B cell (primary cell): ENCODE data around the gene ZMIZ1. TPM values are rescaled to one million over a fixed set of nuclear protein-coding genes. Genes with fewer than 3 reads are reported as not detected.

Experiments
- ATAC-seq: fragments of 200-7000 bp; cut with Tn5 transposase; one replicate; pipeline ENCODE4 v1.10.0; 2021; ENCODE audit warnings: low read depth, mild to moderate bottlenecking, moderate number of reproducible peaks, moderate library complexity
- CTCF ChIA-PET: fragments of 350-600 bp; sonication (Branson Sonifier 250); formaldehyde crosslinking; loops from one replicate; lab custom pipeline; 2021; ENCODE audit warnings: antibody characterized with exemption, inconsistent platforms; lab: Charles Lee
- POLR2A ChIA-PET: fragments of 350-600 bp; sonication (Branson Sonifier 250); formaldehyde crosslinking; loops from one replicate; lab custom pipeline; 2021; ENCODE audit warnings: antibody characterized with exemption; lab: Charles Lee
- DNase-seq: peaks from one replicate; pipeline ENCODE4 v3.0.0; 2013
- H2AFZ ChIP-seq: 2 replicates; pipeline ENCODE4 v1.6.1; 2012; ENCODE audit warnings: mild to moderate bottlenecking, low read depth, low read length; ENCODE audit not compliant: insufficient read depth, poor library complexity, severe bottlenecking
- H3K27ac ChIP-seq, 2 donors: 1 replicate in 1 of 2; 2 replicates in 1 of 2; pipeline ENCODE4 v1.5.1; 2012 to 2013; ENCODE audit warnings: low read length in 2 of 2, mild to moderate bottlenecking in 2 of 2, moderate library complexity in 1 of 2
- H3K27me3 ChIP-seq, 4 experiments: fragments of 200-600 bp in 1 of 4; sonication (generic) in 1 of 4; replicated peaks in 1 of 4; 1 replicate in 2 of 4; 2 replicates in 2 of 4; pipeline versions ENCODE4 v1.6.1 to v1.7.0; 2013 to 2016; ENCODE audit warnings: low read length in 3 of 4, mild to moderate bottlenecking in 2 of 4, mixed read lengths in 1 of 4, moderate library complexity in 1 of 4; ENCODE audit not compliant: insufficient read depth in 4 of 4, control insufficient read depth in 3 of 4; ENCODE audit errors: control extremely low read depth in 1 of 4
- H3K36me3 ChIP-seq, 2 experiments: replicated peaks in 1 of 2; 1 replicate in 1 of 2; 2 replicates in 1 of 2; pipeline versions ENCODE4 v1.6.1 to v1.7.1; 2013; ENCODE audit warnings: low read length in 1 of 2; ENCODE audit not compliant: insufficient read depth in 2 of 2, control insufficient read depth in 1 of 2; ENCODE audit errors: control extremely low read depth in 1 of 2, extremely low read depth in 1 of 2
- H3K4me1 ChIP-seq, 2 donors: fragments of 200-600 bp in 1 of 2; sonication (generic) in 1 of 2; 1 replicate in 1 of 2; 2 replicates in 1 of 2; pipeline versions ENCODE4 v1.5.1 to v1.6.1; 2013 to 2017; ENCODE audit warnings: low read length in 2 of 2; ENCODE audit not compliant: control insufficient read depth in 2 of 2, insufficient read depth in 2 of 2
- H3K4me2 ChIP-seq: replicated peaks from 2 replicates; pipeline ENCODE3; 2012; ENCODE audit warnings: mild to moderate bottlenecking, low read depth, low read length; ENCODE audit not compliant: poor library complexity, severe bottlenecking
- H3K4me3 ChIP-seq, 5 experiments: fragments of 200-600 bp in 1 of 5; sonication (generic) in 1 of 5; 1 replicate in 3 of 5; 2 replicates in 2 of 5; pipeline versions ENCODE4 v1.5.1 to v1.7.0; 2011 to 2016; ENCODE audit warnings: low read length in 4 of 5, mild to moderate bottlenecking in 4 of 5, low read depth in 2 of 5, control low read depth in 1 of 5, moderate library complexity in 1 of 5; ENCODE audit not compliant: insufficient read depth in 1 of 5; ENCODE audit errors: control extremely low read depth in 1 of 5, extremely low read depth in 1 of 5
- H3K79me2 ChIP-seq: fragments of 200-600 bp; sonication (generic); one replicate; pipeline ENCODE4 v1.6.0; 2016; ENCODE audit warnings: low read length; ENCODE audit not compliant: control insufficient read depth, insufficient read depth
- H3K9ac ChIP-seq: fragments of 200-600 bp; sonication (generic); 2 replicates; pipeline ENCODE4 v1.6.1; 2017; ENCODE audit warnings: mild to moderate bottlenecking, low read length, moderate library complexity
- H3K9me3 ChIP-seq, 3 donors: one replicate each; pipeline versions ENCODE4 v1.6.1 to v1.7.1; 2013; ENCODE audit warnings: low read length in 2 of 3; ENCODE audit not compliant: control insufficient read depth in 2 of 3, insufficient read depth in 1 of 3; ENCODE audit errors: control extremely low read depth in 1 of 3
- H4K20me1 ChIP-seq: 2 replicates; pipeline ENCODE4 v1.6.0; 2012; ENCODE audit warnings: mild to moderate bottlenecking, low read length; ENCODE audit not compliant: insufficient read depth, control insufficient read depth, poor library complexity, severe bottlenecking
- H3K27ac Mint-ChIP-seq: one replicate; pipeline ENCODE4 v1.8.0; 2021; ENCODE audit warnings: mixed read lengths
- H3K27me3 Mint-ChIP-seq: one replicate; pipeline ENCODE4 v1.8.0; 2021; ENCODE audit warnings: mixed read lengths
- H3K4me1 Mint-ChIP-seq: one replicate; pipeline ENCODE4 v1.8.0; 2021; ENCODE audit warnings: mixed read lengths
- H3K4me3 Mint-ChIP-seq: one replicate; pipeline ENCODE4 v1.8.0; 2021; ENCODE audit warnings: mixed read lengths
- H3K9me3 Mint-ChIP-seq: one replicate; pipeline ENCODE4 v1.8.0; 2022; ENCODE audit warnings: mixed read lengths; ENCODE audit not compliant: insufficient read depth
- CTCF ChIP-seq: fragments of 200-600 bp; IDR thresholded peaks from one replicate; pipeline ENCODE4 v1.8.0; 2022; ENCODE audit warnings: antibody characterized with exemption, mild to moderate bottlenecking
- EZH2 ChIP-seq: IDR thresholded peaks from 2 replicates; pipeline ENCODE4 v1.6.1; 2012; ENCODE audit warnings: borderline replicate concordance, low read depth, mild to moderate bottlenecking, moderate library complexity, low read length; ENCODE audit not compliant: insufficient read depth, poor library complexity, severe bottlenecking
- WGBS: methylation state at CpG from one replicate; pipeline ENCODE4 v1.1.5; 2013; ENCODE audit warnings: missing lambda C conversion rate; ENCODE audit not compliant: insufficient coverage; 5-methylcytosine and 5-hydroxymethylcytosine counted together
- intact Hi-C: fragments of 100-400 bp; cut with micrococcal nuclease; formaldehyde crosslinking; loops from one replicate; pipeline ENCODE4 v1.10.0; 2022
- polyA plus RNA-seq: library from polyadenylated mRNA; depleted of rRNA; stranded (reverse); fragments of >200 nt; gene quantifications from 2 replicates; pipeline ENCODE4 v1.2.3, GENCODE V29; 2012
- total RNA-seq, 2 donors: library from RNA; stranded (reverse); fragments of 120-200 nt in 1 of 2; gene quantifications; 1 replicate in 1 of 2; 2 replicates in 1 of 2; pipeline versions ENCODE4 v1.2.3 to v1.2.4, GENCODE V29; 2013 to 2022

The ZMIZ1 gene
- total and polyA plus RNA-seq, 2 donors (not counting 1 experiment from before 2014, with no cell fraction given) = 14.3 to 64.9 TPM

- no peak overlapping the region for H3K4me2 ChIP-seq
- 95% methylated on average over 5 of the region's 5 CpGs for WGBS
- H3K36me3 ChIP-seq = no peaks in the 10 kb centered on the region
- H3K27me3 Mint-ChIP-seq = peaks cover 15% of the 10 kb centered on the region
- no peak for ATAC-seq
- H3K4me3 ChIP-seq = no peak overlapping the region
- H3K27me3 ChIP-seq = peaks cover 0 to 3% (median 0%) of the 10 kb centered on the region in 4 experiments
- no peaks in the 10 kb centered on the region for H4K20me1 ChIP-seq
- no peaks in the 10 kb centered on the region for H3K9me3 Mint-ChIP-seq
- no peak overlapping the region for H3K27ac ChIP-seq
- intact Hi-C loops = no loop called here
- H3K4me1 Mint-ChIP-seq = peaks cover 6% of the 10 kb centered on the region
- H3K4me3 Mint-ChIP-seq = no peak overlapping the region
- H3K9ac ChIP-seq = no peak overlapping the region
- no peak overlapping the region for H2AFZ ChIP-seq
- H3K27ac Mint-ChIP-seq = no peak overlapping the region
- H3K9me3 ChIP-seq = no peaks in the 10 kb centered on the region
- DNase-seq = no peak
- ChIA-PET POLR2A (no interaction called here), CTCF (no interaction called here)
- H3K79me2 ChIP-seq = no peaks in the 10 kb centered on the region
- H3K4me1 ChIP-seq = peaks cover 0 to 7% of the 10 kb centered on the region in 2 donors
- no peak for TF ChIP-seq CTCF
- TF ChIP-seq EZH2 = no peak
These were observed 44.0 kb upstream of the ZMIZ1 start for GRCh38 chr10:79024720-79025198.

- no peak overlapping the region for H3K27ac Mint-ChIP-seq
These were observed 43.5 kb upstream of the ZMIZ1 start for GRCh38 chr10:79025199-79025832.

More at GRCh38 chr10:79025199-79025832, 43.5 kb upstream of the ZMIZ1 start:
- TF ChIP-seq CTCF = no peak
- no peak for TF ChIP-seq EZH2
- POLR2A ChIA-PET = no interaction called here
- Histone ChIP-seq H2AFZ (no peak overlapping the region), H3K79me2 (no peaks in the 10 kb centered on the region), H3K4me1 (peaks cover 0 to 7% of the 10 kb centered on the region in 2 donors), H3K36me3 (no peaks in the 10 kb centered on the region), H3K27me3 (peaks cover 0 to 4% (median 0%) of the 10 kb centered on the region in 4 experiments), H3K4me2 (no peak overlapping the region), H3K27ac (no peak overlapping the region), H3K9me3 (no peaks in the 10 kb centered on the region), H4K20me1 (no peaks in the 10 kb centered on the region), H3K9ac (no peak overlapping the region), H3K4me3 (no peak overlapping the region)
- 62% methylated on average over 22 of the region's 22 CpGs for WGBS
- H3K27me3 Mint-ChIP-seq = peaks cover 19% of the 10 kb centered on the region
- ATAC-seq (no peak), DNase-seq (no peak)
- CTCF ChIA-PET = no interaction called here
- intact Hi-C loops = no loop called here
- H3K4me1 Mint-ChIP-seq = peaks cover 6% of the 10 kb centered on the region
- H3K9me3 Mint-ChIP-seq = no peaks in the 10 kb centered on the region
- no peak overlapping the region for H3K4me3 Mint-ChIP-seq
